Measurements from ENCODE around the gene YWHAB. TPM values are rescaled to one million over a fixed set of nuclear protein-coding genes. Genes with fewer than 3 reads are reported as not detected.

YWHAB gene
- polyA plus RNA-seq, 1 of the 3 experiments (the other 2 are of a cell fraction), result 84.3 TPM

DNA sequence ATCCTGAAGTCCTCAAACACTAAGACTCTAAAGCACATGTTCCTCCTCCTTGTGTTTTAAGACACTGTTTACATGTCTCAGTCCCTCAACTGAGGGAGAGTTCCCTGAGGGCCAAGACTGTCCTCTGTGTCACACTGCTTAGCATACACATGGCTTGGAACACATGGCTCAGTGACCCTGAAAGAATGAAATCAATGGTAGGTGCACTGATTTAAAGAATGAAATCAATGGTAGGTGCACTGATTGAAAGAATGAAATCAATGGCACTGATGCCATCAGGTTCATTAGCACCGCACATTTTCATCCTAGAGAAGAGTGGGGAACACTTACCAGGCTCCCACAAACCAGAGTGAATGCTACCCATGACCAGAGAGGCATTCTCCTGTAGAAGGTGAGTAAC, 64.9 kb downstream of the YWHAB start:
- Histone ChIP-seq H4K20me1 (ENCODE audit: insufficient read depth) (no peaks in the 10 kb centered on the region), H2AFZ (ENCODE audit: low read depth) (no peak overlapping the region), H3K27ac (ENCODE audit: low read depth in 2 of 2, low read length in 1 of 2) (no peak overlapping the region), H3K4me1 (ENCODE audit: control insufficient read depth in 1 of 2, insufficient read depth in 2 of 2, low read depth in 1 of 2, low read length in 1 of 2) (no peaks in the 10 kb centered on the region), H3K27me3 (ENCODE audit: insufficient read depth) (no peaks in the 10 kb centered on the region), H3K4me3 (ENCODE audit: low read depth in 2 of 2, low read length in 1 of 2) (no peak overlapping the region), H3K36me3 (replicated peaks in 1 of 2; ENCODE audit: control insufficient read depth in 1 of 2, insufficient read depth in 2 of 2, low read length in 1 of 2) (peaks cover 79 to 86% of the 10 kb centered on the region in 2 experiments), H3K4me2 (no peak overlapping the region), H3K9ac (no peak overlapping the region), H3K9me3 (no peaks in the 10 kb centered on the region), H3K9me2 (no peaks in the 10 kb centered on the region), H3F3A (replicated peaks; ENCODE audit: insufficient read depth) (peaks cover 4% of the 10 kb centered on the region), H3K79me2 (ENCODE audit: insufficient read depth) (peaks cover 8% of the 10 kb centered on the region; the same call in 1 of the 2 replicates)
- ChIA-PET CTCF (interaction anchor here (3.4 kb wide), 1 partner anchor 10 kb away, joined by 12 read pairs; no protein-coding TSS in a partner anchor), POLR2A (interaction anchor here (1.3 kb wide), 1 partner anchor 9 kb away, joined by 3 read pairs; no protein-coding TSS in a partner anchor)
- 100% methylated on average over 1 of the region's 1 CpG for WGBS (ENCODE audit: low lambda C conversion rate)
- DNase-seq, result no peak
- TF ChIP-seq SMC3 (IDR thresholded peaks at IDR 0.05; ENCODE audit: low read depth, low read length) (no peak), PBX3 (IDR thresholded peaks at IDR 0.05) (no peak), TEAD4 (IDR thresholded peaks at IDR 0.05; ENCODE audit: borderline replicate concordance, insufficient read depth) (no peak)

DNA sequence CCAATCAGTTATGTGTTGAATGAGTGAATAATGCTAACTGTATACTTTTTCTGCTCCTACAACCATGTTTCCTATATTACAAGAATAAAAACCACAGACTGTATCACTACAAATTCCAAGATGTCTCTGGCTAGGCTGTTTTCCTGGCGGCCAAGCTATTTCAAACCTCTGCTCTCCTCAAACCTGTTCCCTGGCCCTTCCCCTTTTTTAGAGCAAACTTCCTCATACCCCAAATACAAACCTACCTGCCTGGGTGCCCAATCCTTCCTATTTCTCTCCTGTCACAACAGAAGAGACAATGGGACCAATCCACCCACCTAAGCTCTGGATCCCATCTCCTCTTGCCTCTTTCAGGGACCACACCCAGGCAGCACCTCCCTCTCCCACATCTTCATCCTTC, 67.2 kb downstream of the YWHAB start:
- Histone ChIP-seq H3K9ac (no peak overlapping the region), H3K9me2 (no peaks in the 10 kb centered on the region), H3K4me1 (ENCODE audit: control insufficient read depth in 1 of 2, insufficient read depth in 2 of 2, low read depth in 1 of 2, low read length in 1 of 2) (no peaks in the 10 kb centered on the region), H3K36me3 (replicated peaks in 1 of 2; ENCODE audit: control insufficient read depth in 1 of 2, insufficient read depth in 2 of 2, low read length in 1 of 2) (peaks cover 69 to 83% of the 10 kb centered on the region in 2 experiments), H3K4me3 (ENCODE audit: low read depth in 2 of 2, low read length in 1 of 2) (no peak overlapping the region), H2AFZ (ENCODE audit: low read depth) (no peak overlapping the region), H3K79me2 (ENCODE audit: insufficient read depth) (peaks cover 29% of the 10 kb centered on the region), H3F3A (replicated peaks; ENCODE audit: insufficient read depth) (no peaks in the 10 kb centered on the region), H3K27ac (ENCODE audit: low read depth in 2 of 2, low read length in 1 of 2) (no peak overlapping the region), H4K20me1 (ENCODE audit: insufficient read depth) (peaks cover 5% of the 10 kb centered on the region; the same call in 1 of the 2 replicates), H3K4me2 (no peak overlapping the region), H3K9me3 (no peaks in the 10 kb centered on the region), H3K27me3 (ENCODE audit: insufficient read depth) (no peaks in the 10 kb centered on the region)
- WGBS (ENCODE audit: low lambda C conversion rate), result 100% methylated on average over 1 of the region's 1 CpG
- no peak for DNase-seq
- ChIA-PET CTCF (interaction anchor here (1.0 to 3.4 kb wide), 3 partner anchors 12 to 204 kb away, joined by 3 to 12 read pairs (median 4); no protein-coding TSS in a partner anchor), POLR2A (no interaction called here)
- no peak for TF ChIP-seq GABPA (IDR thresholded peaks at IDR 0.05; ENCODE audit: low read depth)
- TF ChIP-seq ELF1 (IDR thresholded peaks at IDR 0.05), result no peak
- TF ChIP-seq MXI1 (IDR thresholded peaks at IDR 0.05; ENCODE audit: low read depth, low read length), result no peak
- TF ChIP-seq CHD2 (IDR thresholded peaks at IDR 0.05; ENCODE audit: low read length, partially characterized antibody), result no peak
- TF ChIP-seq, protein P1, sequence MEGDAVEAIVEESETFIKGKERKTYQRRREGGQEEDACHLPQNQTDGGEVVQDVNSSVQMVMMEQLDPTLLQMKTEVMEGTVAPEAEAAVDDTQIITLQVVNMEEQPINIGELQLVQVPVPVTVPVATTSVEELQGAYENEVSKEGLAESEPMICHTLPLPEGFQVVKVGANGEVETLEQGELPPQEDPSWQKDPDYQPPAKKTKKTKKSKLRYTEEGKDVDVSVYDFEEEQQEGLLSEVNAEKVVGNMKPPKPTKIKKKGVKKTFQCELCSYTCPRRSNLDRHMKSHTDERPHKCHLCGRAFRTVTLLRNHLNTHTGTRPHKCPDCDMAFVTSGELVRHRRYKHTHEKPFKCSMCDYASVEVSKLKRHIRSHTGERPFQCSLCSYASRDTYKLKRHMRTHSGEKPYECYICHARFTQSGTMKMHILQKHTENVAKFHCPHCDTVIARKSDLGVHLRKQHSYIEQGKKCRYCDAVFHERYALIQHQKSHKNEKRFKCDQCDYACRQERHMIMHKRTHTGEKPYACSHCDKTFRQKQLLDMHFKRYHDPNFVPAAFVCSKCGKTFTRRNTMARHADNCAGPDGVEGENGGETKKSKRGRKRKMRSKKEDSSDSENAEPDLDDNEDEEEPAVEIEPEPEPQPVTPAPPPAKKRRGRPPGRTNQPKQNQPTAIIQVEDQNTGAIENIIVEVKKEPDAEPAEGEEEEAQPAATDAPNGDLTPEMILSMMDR (IDR thresholded peaks at IDR 0.05), result no peak
- no peak for TF ChIP-seq NFIC (IDR thresholded peaks at IDR 0.05; ENCODE audit: borderline replicate concordance)
- TF ChIP-seq EZH2phosphoT487 (IDR thresholded peaks at IDR 0.05; ENCODE audit: borderline replicate concordance, low read depth), result no peak
- no peak for TF ChIP-seq EP300 (IDR thresholded peaks at IDR 0.05; ENCODE audit: borderline replicate concordance in 1 of 2, low read depth in 1 of 2, low read length in 1 of 2)
- TF ChIP-seq REST (IDR thresholded peaks at IDR 0.05; ENCODE audit: low read depth, low read length), result no peak
- no peak for TF ChIP-seq FOSL2 (IDR thresholded peaks at IDR 0.05; ENCODE audit: borderline replicate concordance, low read depth)
- TF ChIP-seq FOXJ3 (CRISPR knock-in tag; IDR thresholded peaks at IDR 0.05), result no peak
- no peak for TF ChIP-seq FOXM1 (IDR thresholded peaks at IDR 0.05; ENCODE audit: low read depth)
- TF ChIP-seq POLR2AphosphoS5 (IDR thresholded peaks at IDR 0.05; ENCODE audit: low read depth, low read length), result no peak
- TF ChIP-seq USF2 (IDR thresholded peaks at IDR 0.05; ENCODE audit: borderline replicate concordance, low read depth, low read length), result no peak
- no peak for TF ChIP-seq TCF12 (IDR thresholded peaks at IDR 0.05)
- no peak for TF ChIP-seq SIN3A (IDR thresholded peaks at IDR 0.05; ENCODE audit: borderline replicate concordance, low read depth, low read length)
- no peak for TF ChIP-seq IRF3 (IDR thresholded peaks at IDR 0.05; ENCODE audit: low read depth, low read length)

All from SK-N-SH (cell line).